Endothelial cell of umbilical vein (primary cell): Measurements from ENCODE around the gene KCNQ5. TPM values are rescaled to one million over a fixed set of nuclear protein-coding genes. Genes with fewer than 3 reads are reported as not detected.

Experiments used
- BruUV-seq: library from RNA; stranded (reverse); fragments of 400-500 nt; replicated peaks from 2 replicates; lab custom pipeline; 2021; lab: Mats Ljungman, UMichigan
- CTCF ChIA-PET: fragments of 300-600, 350-600 bp; sonication (Branson Sonifier 250); formaldehyde crosslinking; loops from one replicate; lab custom pipeline; 2021; ENCODE audit warnings: antibody characterized with exemption, inconsistent platforms; lab: Charles Lee
- POLR2A ChIA-PET: fragments of 300-600, 350-600 bp; sonication (Branson Sonifier 250); formaldehyde crosslinking; loops from one replicate; lab custom pipeline; 2021; ENCODE audit warnings: antibody characterized with exemption, inconsistent platforms; lab: Charles Lee
- DNase-seq: peaks from one replicate; pipeline ENCODE4 v3.0.0-alpha.2; 2011; ENCODE audit warnings: low read depth, low spot score
- FAIRE-seq: peaks from 2 replicates; lab custom pipeline; 2011; peaks lifted over from hg19 to GRCh38; lab: Jason Lieb, UNC
- H2AFZ ChIP-seq: 2 replicates; pipeline ENCODE4 v1.6.0; 2012; ENCODE audit warnings: low read depth, low read length, control low read depth, inconsistent platforms
- H3K27ac ChIP-seq: 2 replicates; pipeline ENCODE4 v1.5.1; 2011; ENCODE audit warnings: low read depth, mild to moderate bottlenecking, control low read depth, low read length, moderate library complexity; ENCODE audit not compliant: insufficient read depth
- H3K27me3 ChIP-seq, 2 experiments: 2 replicates each; pipeline versions ENCODE4 v1.6.0 to v1.6.1; 2011; ENCODE audit warnings: low read length in 2 of 2, mixed read lengths in 1 of 2; ENCODE audit not compliant: control insufficient read depth in 2 of 2, insufficient read depth in 2 of 2
- H3K36me3 ChIP-seq, 2 experiments: 2 replicates in 1 of 2; 3 replicates in 1 of 2; pipeline ENCODE4 v1.5.1; 2011; ENCODE audit warnings: low read length in 2 of 2, mild to moderate bottlenecking in 1 of 2, moderate library complexity in 1 of 2; ENCODE audit not compliant: control insufficient read depth in 2 of 2, insufficient read depth in 2 of 2; ENCODE audit errors: extremely low read depth in 1 of 2
- H3K4me1 ChIP-seq: 3 replicates; pipeline ENCODE4 v1.5.1; 2011; ENCODE audit warnings: mild to moderate bottlenecking, low read length; ENCODE audit not compliant: control insufficient read depth, insufficient read depth; ENCODE audit errors: extremely low read depth
- H3K4me2 ChIP-seq: 2 replicates; pipeline ENCODE4 v1.6.1; 2011; ENCODE audit warnings: low read length, control low read depth, mixed read lengths; ENCODE audit not compliant: insufficient read depth
- H3K4me3 ChIP-seq, 3 experiments: fragments of 200-600 bp in 1 of 3; sonication (generic), shearing (Covaris generic) in 1 of 3; replicated peaks in 1 of 3; 2 replicates each; pipeline ENCODE4 v1.5.1; 2011 to 2016; ENCODE audit warnings: control low read depth in 3 of 3, low read length in 3 of 3, mild to moderate bottlenecking in 2 of 3, inconsistent platforms in 1 of 3, low read depth in 1 of 3, moderate library complexity in 1 of 3; ENCODE audit not compliant: insufficient read depth in 1 of 3
- H3K79me2 ChIP-seq: 2 replicates; pipeline ENCODE4 v1.6.0; 2012; ENCODE audit warnings: low read length, inconsistent platforms; ENCODE audit not compliant: control insufficient read depth, insufficient read depth
- H3K9ac ChIP-seq: replicated peaks from 2 replicates; pipeline ENCODE3; 2011; ENCODE audit warnings: low read length, control low read depth; ENCODE audit not compliant: insufficient read depth; ENCODE audit errors: extremely low read depth
- H3K9me1 ChIP-seq: replicated peaks from 3 replicates; pipeline ENCODE4 v1.6.0; 2011; ENCODE audit warnings: mild to moderate bottlenecking, low read length; ENCODE audit not compliant: control insufficient read depth, insufficient read depth; ENCODE audit errors: extremely low read depth
- H3K9me3 ChIP-seq: replicated peaks from 2 replicates; pipeline ENCODE4 v1.5.1; 2012; ENCODE audit warnings: low read length, inconsistent platforms; ENCODE audit not compliant: control insufficient read depth, insufficient read depth
- H4K20me1 ChIP-seq: replicated peaks from 2 replicates; pipeline ENCODE3; 2011; ENCODE audit warnings: mild to moderate bottlenecking, low read length; ENCODE audit not compliant: control insufficient read depth, insufficient read depth; ENCODE audit errors: extremely low read depth
- CTCF ChIP-seq, 2 donors: IDR thresholded peaks; 1 replicate in 1 of 2; 2 replicates in 1 of 2; pipeline ENCODE4 v1.5.1; 2011; ENCODE audit warnings: low read length in 2 of 2, mild to moderate bottlenecking in 2 of 2, moderate library complexity in 2 of 2, control low read depth in 1 of 2, inconsistent platforms in 1 of 2, low read depth in 1 of 2; ENCODE audit not compliant: insufficient read depth in 1 of 2; ENCODE audit errors: extremely low read depth in 1 of 2
- EZH2 ChIP-seq: IDR thresholded peaks from 2 replicates; pipeline ENCODE4 v1.6.1; 2012; ENCODE audit warnings: borderline replicate concordance, low read depth, mild to moderate bottlenecking, moderate library complexity, low read length, inconsistent platforms; ENCODE audit not compliant: severe bottlenecking
- FOS ChIP-seq: IDR thresholded peaks from 2 replicates; pipeline ENCODE4 v1.6.1; 2011; ENCODE audit warnings: mild to moderate bottlenecking, low read length, moderate library complexity, borderline replicate concordance; ENCODE audit not compliant: insufficient read depth
- GATA2 ChIP-seq: IDR thresholded peaks from 2 replicates; pipeline ENCODE4 v1.7.0; 2011; ENCODE audit warnings: low read depth, mild to moderate bottlenecking, moderate library complexity, mixed read lengths, low read length; ENCODE audit not compliant: insufficient read length, insufficient read depth
- JUN ChIP-seq: IDR thresholded peaks from 2 replicates; pipeline ENCODE4 v1.6.1; 2011; ENCODE audit warnings: borderline replicate concordance, low read depth; ENCODE audit not compliant: insufficient read length, insufficient read depth
- MAX ChIP-seq: IDR thresholded peaks from 2 replicates; pipeline ENCODE4 v1.6.1; 2011; ENCODE audit not compliant: insufficient read depth, insufficient read length
- MYC ChIP-seq: IDR thresholded peaks from one replicate; pipeline ENCODE4 v1.6.1; 2011; ENCODE audit warnings: mild to moderate bottlenecking, low read depth, low read length
- POLR2A ChIP-seq: IDR thresholded peaks from 2 replicates; pipeline ENCODE4 v1.6.1; 2012; ENCODE audit warnings: low read depth, mild to moderate bottlenecking, control low read depth, low read length
- POLR2AphosphoS5 ChIP-seq: IDR thresholded peaks from 2 replicates; pipeline ENCODE4 v1.6.1; 2012; ENCODE audit warnings: low read depth, mild to moderate bottlenecking, control low read depth, low read length, moderate library complexity; ENCODE audit not compliant: insufficient read depth
- dilution Hi-C: fragments of 300-500 bp; cut with MboI; formaldehyde crosslinking; loops from one replicate; pipeline ENCODE4 v1.15.0; 2019; ENCODE audit warnings: low sequenced_read_pairs; ENCODE audit not compliant: extremely low pct_ligation_motif_present
- intact Hi-C: fragments of 100-400 bp; cut with micrococcal nuclease; formaldehyde crosslinking; loops from one replicate; pipeline ENCODE4 v1.10.0; 2022
- polyA plus RNA-seq, 4 experiments: library from polyadenylated mRNA; depleted of rRNA in 3 of 4; stranded (reverse) in 3 of 4; unstranded in 1 of 4; fragments of >200 nt; gene quantifications; 2 replicates each; pipeline versions ENCODE4 v1.2.1 to v1.2.3, GENCODE V29; 2011 to 2012; ENCODE audit warnings: missing spikeins in 1 of 4
- total RNA-seq: library from RNA; stranded (reverse); gene quantifications from 2 replicates; pipeline ENCODE4 v1.2.3, GENCODE V29; 2021

KCNQ5 gene
- total and polyA plus RNA-seq, 2 donors (not counting 3 experiments of a cell fraction or from before 2014, with no cell fraction given), result 0.22 TPM; not detected in 1

DNA sequence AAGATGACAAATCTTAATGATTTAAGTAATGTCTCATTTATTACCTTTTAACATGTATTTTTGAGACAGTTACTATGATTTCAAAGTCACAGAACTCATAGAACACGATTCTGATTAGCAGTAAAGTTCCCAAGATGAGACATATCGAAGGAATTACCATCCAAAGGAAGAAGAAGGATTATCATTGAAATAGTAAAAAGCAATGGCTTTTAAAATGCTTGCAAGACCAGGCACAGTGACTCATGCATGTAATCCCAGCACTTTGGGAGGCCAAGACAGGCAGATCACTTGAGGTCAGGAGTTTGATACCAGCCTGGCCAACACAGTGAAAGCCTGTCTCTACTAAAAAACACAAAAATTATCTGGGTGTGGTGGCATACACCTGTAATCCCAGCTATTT lies 384.3 kb downstream of the KCNQ5 start:
- CTCF ChIA-PET, result no interaction called here
- DNase-seq (no peak), FAIRE-seq (no peak)
- TF ChIP-seq FOS, result no peak
- no peak for TF ChIP-seq MAX
- no peak for TF ChIP-seq MYC
- TF ChIP-seq POLR2A, result no peak
- no peak for TF ChIP-seq CTCF (IDR thresholded peaks at IDR 0.05; ENCODE audit: extremely low read depth in 1 of 2, insufficient read depth in 1 of 2, low read depth in 1 of 2, low read length in 2 of 2)
- no peak for TF ChIP-seq GATA2
- no peak for TF ChIP-seq JUN
- no peak for TF ChIP-seq EZH2
- no peak for TF ChIP-seq POLR2AphosphoS5
- dilution Hi-C loops (no loop called here), intact Hi-C loops (no loop called here)
- no peak overlapping the region for H2AFZ ChIP-seq
- no peaks in the 10 kb centered on the region for H3K4me1 ChIP-seq
- H3K27me3 ChIP-seq, result no peaks in the 10 kb centered on the region
- no peaks in the 10 kb centered on the region for H3K9me3 ChIP-seq
- H3K79me2 ChIP-seq, result no peaks in the 10 kb centered on the region
- H3K4me3 ChIP-seq, result no peak overlapping the region
- BruUV-seq, result no TSS peak
- no peaks in the 10 kb centered on the region for H3K36me3 ChIP-seq
- POLR2A ChIA-PET, result no interaction called here
- H3K9ac ChIP-seq, result no peak overlapping the region
- no peaks in the 10 kb centered on the region for H4K20me1 ChIP-seq
- no peak overlapping the region for H3K4me2 ChIP-seq
- H3K9me1 ChIP-seq, result no peaks in the 10 kb centered on the region
- no peak overlapping the region for H3K27ac ChIP-seq
